ENCODE results near the gene RPP40.
"Not testable (repeated sequence)": the region's sequence is repeated elsewhere in the genome, so short reads cannot be mapped to it uniquely, and the experiment has no call there.

Gene RPP40

GRCh38 chr6:5032706-5033105 lies 28.9 kb upstream of the RPP40 start:
- not testable (repeated sequence) for H3K4me3 ChIP-seq (ENCODE audit: low read length); H3K27ac ChIP-seq (ENCODE audit: low read depth, low read length); H3K9ac ChIP-seq (ENCODE audit: low read length); H3K36me3 ChIP-seq (ENCODE audit: control insufficient read depth, insufficient read depth, low read length); H3K27me3 ChIP-seq (ENCODE audit: control insufficient read depth, insufficient read depth, low read length); H3K4me1 ChIP-seq (ENCODE audit: control insufficient read depth, insufficient read depth, low read length)

GRCh38 chr6:5031150-5031549 lies 27.3 kb upstream of the RPP40 start:
- Histone ChIP-seq H3K4me3 (ENCODE audit: low read length) (no peak overlapping the region), H3K27ac (ENCODE audit: low read depth, low read length) (no peak overlapping the region), H3K4me1 (ENCODE audit: control insufficient read depth, insufficient read depth, low read length) (no peaks in the 10 kb centered on the region), H3K36me3 (ENCODE audit: control insufficient read depth, insufficient read depth, low read length) (no peaks in the 10 kb centered on the region), H3K9ac (ENCODE audit: low read length) (no peak overlapping the region), H3K27me3 (ENCODE audit: control insufficient read depth, insufficient read depth, low read length) (no peaks in the 10 kb centered on the region)

- H3K4me3 ChIP-seq (ENCODE audit: low read length), result no peak overlapping the region
- no peaks in the 10 kb centered on the region for H3K27me3 ChIP-seq (ENCODE audit: control insufficient read depth, insufficient read depth, low read length)
- H3K27ac ChIP-seq (ENCODE audit: low read depth, low read length), result peak overlapping the region; percentile 27
- H3K9ac ChIP-seq (ENCODE audit: low read length), result no peak overlapping the region
- peaks cover 1% of the 10 kb centered on the region for H3K4me1 ChIP-seq (ENCODE audit: control insufficient read depth, insufficient read depth, low read length)
- no peaks in the 10 kb centered on the region for H3K36me3 ChIP-seq (ENCODE audit: control insufficient read depth, insufficient read depth, low read length)
Measured at GRCh38 chr6:5030596-5031136, 26.8 kb upstream of the RPP40 start.

GRCh38 chr6:5029609-5030008 lies 25.8 kb upstream of the RPP40 start:
- Histone ChIP-seq H3K27ac (ENCODE audit: low read depth, low read length) (no peak overlapping the region), H3K36me3 (ENCODE audit: control insufficient read depth, insufficient read depth, low read length) (no peaks in the 10 kb centered on the region), H3K9ac (ENCODE audit: low read length) (no peak overlapping the region), H3K4me1 (ENCODE audit: control insufficient read depth, insufficient read depth, low read length) (peaks cover 5% of the 10 kb centered on the region), H3K4me3 (ENCODE audit: low read length) (no peak overlapping the region), H3K27me3 (ENCODE audit: control insufficient read depth, insufficient read depth, low read length) (no peaks in the 10 kb centered on the region)

DNA sequence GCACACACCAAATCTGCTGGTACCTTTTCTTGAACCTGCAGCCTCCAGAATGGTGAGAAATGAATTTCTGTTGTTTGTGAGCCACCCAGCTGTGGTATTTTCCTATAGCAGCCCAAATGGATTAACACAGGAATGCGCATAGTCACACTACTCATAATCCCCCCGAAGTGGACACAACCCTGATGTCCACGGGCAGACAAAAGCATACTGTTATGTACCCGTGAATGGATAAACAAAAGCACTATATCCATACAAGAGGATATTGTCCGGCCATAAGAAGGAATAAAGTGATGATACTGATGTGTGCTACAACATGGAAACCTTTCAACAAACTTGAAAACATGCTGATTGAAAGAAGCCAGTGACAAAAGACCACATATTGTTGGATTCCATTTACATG lies 25.1 kb upstream of the RPP40 start:
- Histone ChIP-seq H3K27me3 (ENCODE audit: control insufficient read depth, insufficient read depth, low read length) (no peaks in the 10 kb centered on the region), H3K4me3 (ENCODE audit: low read length) (no peak overlapping the region), H3K9ac (ENCODE audit: low read length) (no peak overlapping the region), H3K36me3 (ENCODE audit: control insufficient read depth, insufficient read depth, low read length) (no peaks in the 10 kb centered on the region), H3K4me1 (ENCODE audit: control insufficient read depth, insufficient read depth, low read length) (peaks cover 5% of the 10 kb centered on the region), H3K27ac (ENCODE audit: low read depth, low read length) (no peak overlapping the region)

GRCh38 chr6:5028301-5028700 lies 24.5 kb upstream of the RPP40 start:
- no peak overlapping the region for H3K27ac ChIP-seq (ENCODE audit: low read depth, low read length)

DNA sequence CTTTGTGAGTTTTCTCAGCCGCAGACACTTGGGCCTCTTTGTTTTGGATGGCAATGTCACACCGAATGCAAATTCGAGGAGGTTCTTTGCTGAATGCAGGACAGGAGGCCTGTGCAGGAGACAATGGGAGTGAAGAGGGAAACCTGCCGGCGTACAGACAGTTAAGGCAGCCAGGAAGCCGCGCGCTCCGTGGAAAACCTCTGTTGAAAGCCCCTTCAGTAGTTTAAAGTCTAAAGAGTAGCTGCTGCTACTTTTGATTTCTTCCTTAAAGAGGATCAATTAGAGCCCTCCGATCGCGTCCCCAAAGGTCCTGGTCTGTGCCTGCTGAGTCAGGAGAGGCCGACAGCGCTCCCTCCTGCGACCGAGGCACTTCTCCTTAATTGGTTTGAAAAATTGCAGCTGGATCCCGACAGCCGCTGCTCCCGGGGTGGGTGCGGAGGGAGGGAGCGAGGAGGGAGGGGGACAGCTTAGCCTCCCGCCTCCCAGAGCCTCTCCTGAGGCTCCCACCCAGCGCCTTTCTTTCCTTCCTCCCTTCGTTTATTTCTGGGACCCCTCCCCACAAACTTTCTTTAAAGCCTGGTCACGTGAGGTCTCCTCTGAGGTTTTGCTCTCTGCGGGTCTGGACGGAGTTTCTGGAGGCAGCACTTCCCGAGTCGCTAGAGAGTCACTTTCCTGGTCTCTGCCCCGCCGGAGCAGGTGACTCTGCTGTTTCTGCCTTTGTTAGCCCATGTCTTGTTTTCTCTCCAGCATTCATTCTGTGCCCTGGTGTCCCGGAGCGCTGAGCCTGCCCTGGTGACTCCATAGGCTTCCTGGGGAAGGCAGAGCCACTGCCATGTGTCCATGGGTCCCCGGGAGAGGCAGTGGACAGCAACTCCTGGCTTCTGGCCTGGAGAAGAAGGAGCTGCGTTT lies 22.3 kb upstream of the RPP40 start:
- no peaks in the 10 kb centered on the region for H3K36me3 ChIP-seq (ENCODE audit: control insufficient read depth, insufficient read depth, low read length)
- H3K4me1 ChIP-seq (ENCODE audit: control insufficient read depth, insufficient read depth, low read length), result peaks cover 5% of the 10 kb centered on the region
- peak overlapping the region; percentile 78 for H3K4me3 ChIP-seq (ENCODE audit: low read length)
- peak overlapping the region; percentile 77 for H3K9ac ChIP-seq (ENCODE audit: low read length)
- H3K27ac ChIP-seq (ENCODE audit: low read depth, low read length), result peak overlapping the region; percentile 99
- H3K27me3 ChIP-seq (ENCODE audit: control insufficient read depth, insufficient read depth, low read length), result no peaks in the 10 kb centered on the region

More at GRCh38 chr6:5028301-5028700, 24.5 kb upstream of the RPP40 start:
- Histone ChIP-seq H3K4me1 (ENCODE audit: control insufficient read depth, insufficient read depth, low read length) (peaks cover 5% of the 10 kb centered on the region), H3K9ac (ENCODE audit: low read length) (no peak overlapping the region), H3K4me3 (ENCODE audit: low read length) (no peak overlapping the region), H3K36me3 (ENCODE audit: control insufficient read depth, insufficient read depth, low read length) (no peaks in the 10 kb centered on the region), H3K27me3 (ENCODE audit: control insufficient read depth, insufficient read depth, low read length) (no peaks in the 10 kb centered on the region)

DNA sequence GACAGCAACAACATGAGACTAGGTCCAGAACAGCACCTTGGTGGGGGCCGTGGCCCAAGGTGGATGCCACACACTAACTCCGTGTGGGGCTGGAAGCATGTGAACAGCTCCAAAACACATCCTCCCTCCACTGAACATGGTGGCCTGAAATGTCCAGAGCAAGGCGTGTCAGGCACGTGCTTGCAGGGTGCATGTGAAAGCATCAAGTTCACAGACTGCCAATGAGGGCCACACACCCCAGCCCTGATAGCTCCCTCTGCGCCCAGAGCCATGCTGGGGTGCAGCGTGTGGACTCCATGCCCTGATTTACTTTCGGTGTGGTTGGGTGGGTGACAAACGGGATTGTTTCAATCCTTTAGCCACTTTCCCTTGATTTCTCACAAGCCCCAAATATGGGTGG lies 20.1 kb upstream of the RPP40 start:
- no peak overlapping the region for H3K9ac ChIP-seq (ENCODE audit: low read length)
- no peak overlapping the region for H3K27ac ChIP-seq (ENCODE audit: low read depth, low read length)
- no peak overlapping the region for H3K4me3 ChIP-seq (ENCODE audit: low read length)

DNA sequence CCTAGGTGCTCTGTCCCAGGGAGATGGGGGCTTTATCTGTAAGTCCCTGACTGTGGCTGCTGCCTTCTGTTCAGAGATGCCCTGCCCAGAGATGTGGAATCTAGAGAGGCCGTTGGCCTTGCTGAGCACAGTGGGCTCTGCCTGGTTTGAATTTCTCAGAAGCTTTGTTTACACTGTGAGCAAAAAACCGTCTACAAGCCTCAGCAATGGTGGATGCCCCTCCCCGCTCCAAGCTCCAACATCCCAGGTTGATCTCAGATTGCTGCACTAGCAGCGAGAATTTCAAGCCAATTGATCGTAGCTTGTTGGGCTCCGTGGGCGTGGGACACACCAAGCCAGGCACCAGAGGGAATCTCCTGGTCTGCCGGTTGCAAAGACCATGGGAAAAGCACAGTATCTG lies 16.3 kb upstream of the RPP40 start:
- no peak overlapping the region for H3K27ac ChIP-seq (ENCODE audit: low read depth, low read length)

More for the DNA sequence above, 20.1 kb upstream of the RPP40 start:
- H3K36me3 ChIP-seq (ENCODE audit: control insufficient read depth, insufficient read depth, low read length), result no peaks in the 10 kb centered on the region
- peaks cover 5% of the 10 kb centered on the region for H3K4me1 ChIP-seq (ENCODE audit: control insufficient read depth, insufficient read depth, low read length)
- no peaks in the 10 kb centered on the region for H3K27me3 ChIP-seq (ENCODE audit: control insufficient read depth, insufficient read depth, low read length)

DNA sequence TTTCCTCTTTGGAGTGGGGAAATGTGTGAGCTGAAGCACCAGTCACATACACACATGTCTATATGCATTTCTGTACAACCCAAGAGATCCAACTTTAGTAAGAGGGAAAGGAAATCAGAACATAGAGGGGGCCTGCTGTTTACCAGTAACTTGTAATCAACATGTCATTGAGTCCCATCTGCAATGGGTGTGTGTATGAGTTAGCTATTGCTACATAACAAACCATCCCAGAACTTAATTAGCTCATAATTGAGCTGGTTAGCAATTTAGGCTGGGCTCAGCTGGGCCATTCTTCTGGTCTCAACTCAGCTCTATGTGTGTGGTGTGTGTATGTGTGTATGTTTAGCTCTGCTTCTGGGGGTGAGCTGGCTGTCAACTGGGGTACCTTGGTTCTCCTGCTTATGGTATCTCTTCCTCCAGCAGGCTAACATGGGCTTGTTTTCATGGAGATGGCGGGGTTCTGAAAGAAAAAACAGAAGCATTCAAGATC lies 10.3 kb upstream of the RPP40 start:
- H3K27ac ChIP-seq (ENCODE audit: low read depth, low read length), result no peak overlapping the region
- H3K9ac ChIP-seq (ENCODE audit: low read length), result no peak overlapping the region
- no peaks in the 10 kb centered on the region for H3K36me3 ChIP-seq (ENCODE audit: control insufficient read depth, insufficient read depth, low read length)
- no peaks in the 10 kb centered on the region for H3K27me3 ChIP-seq (ENCODE audit: control insufficient read depth, insufficient read depth, low read length)
- H3K4me1 ChIP-seq (ENCODE audit: control insufficient read depth, insufficient read depth, low read length), result peaks cover 3% of the 10 kb centered on the region
- H3K4me3 ChIP-seq (ENCODE audit: low read length), result no peak overlapping the region

More for the DNA sequence above, 16.3 kb upstream of the RPP40 start:
- Histone ChIP-seq H3K9ac (ENCODE audit: low read length) (no peak overlapping the region), H3K27me3 (ENCODE audit: control insufficient read depth, insufficient read depth, low read length) (no peaks in the 10 kb centered on the region), H3K4me1 (ENCODE audit: control insufficient read depth, insufficient read depth, low read length) (no peaks in the 10 kb centered on the region), H3K4me3 (ENCODE audit: low read length) (no peak overlapping the region), H3K36me3 (ENCODE audit: control insufficient read depth, insufficient read depth, low read length) (no peaks in the 10 kb centered on the region)

- Histone ChIP-seq H3K9ac (ENCODE audit: low read length) (no peak overlapping the region), H3K27me3 (ENCODE audit: control insufficient read depth, insufficient read depth, low read length) (no peaks in the 10 kb centered on the region), H3K36me3 (ENCODE audit: control insufficient read depth, insufficient read depth, low read length) (no peaks in the 10 kb centered on the region), H3K4me3 (ENCODE audit: low read length) (no peak overlapping the region), H3K4me1 (ENCODE audit: control insufficient read depth, insufficient read depth, low read length) (peaks cover 3% of the 10 kb centered on the region), H3K27ac (ENCODE audit: low read depth, low read length) (no peak overlapping the region)
Measured at GRCh38 chr6:5012519-5012918, 8.7 kb upstream of the RPP40 start.

GRCh38 chr6:5011346-5011745 lies 7.5 kb upstream of the RPP40 start:
- H3K9ac ChIP-seq (ENCODE audit: low read length), result no peak overlapping the region
- no peak overlapping the region for H3K27ac ChIP-seq (ENCODE audit: low read depth, low read length)
- peaks cover 3% of the 10 kb centered on the region for H3K4me1 ChIP-seq (ENCODE audit: control insufficient read depth, insufficient read depth, low read length)
- H3K36me3 ChIP-seq (ENCODE audit: control insufficient read depth, insufficient read depth, low read length), result no peaks in the 10 kb centered on the region
- H3K27me3 ChIP-seq (ENCODE audit: control insufficient read depth, insufficient read depth, low read length), result no peaks in the 10 kb centered on the region
- no peak overlapping the region for H3K4me3 ChIP-seq (ENCODE audit: low read length)

- Histone ChIP-seq H3K36me3 (ENCODE audit: control insufficient read depth, insufficient read depth, low read length) (no peaks in the 10 kb centered on the region), H3K4me1 (ENCODE audit: control insufficient read depth, insufficient read depth, low read length) (peaks cover 4% of the 10 kb centered on the region), H3K27me3 (ENCODE audit: control insufficient read depth, insufficient read depth, low read length) (no peaks in the 10 kb centered on the region), H3K27ac (ENCODE audit: low read depth, low read length) (no peak overlapping the region), H3K9ac (ENCODE audit: low read length) (no peak overlapping the region), H3K4me3 (ENCODE audit: low read length) (no peak overlapping the region)
Measured at GRCh38 chr6:5007531-5007930, 3.7 kb upstream of the RPP40 start.
